HCT116 (cell line): ENCODE results near the gene ARSG. TPM values are rescaled to one million over a fixed set of nuclear protein-coding genes. Genes with fewer than 3 reads are reported as not detected.
"Not testable (repeated sequence)": the region's sequence is repeated elsewhere in the genome, so short reads cannot be mapped to it uniquely, and the experiment has no call there.

Source experiments
- ATAC-seq: fragments of 200-7000 bp; cut with Tn5 transposase; 2 replicates; pipeline ENCODE4 v1.9.1; 2020; ENCODE audit warnings: mild to moderate bottlenecking, moderate library complexity
- BruUV-seq: library from RNA; stranded (reverse); fragments of 400-500 nt; replicated peaks from 2 replicates; lab custom pipeline; 2021; lab: Mats Ljungman, UMichigan
- CTCF ChIA-PET: fragments of 300-600 bp; sonication (Branson Sonifier 250); formaldehyde crosslinking; loops from one replicate; lab custom pipeline; 2021; ENCODE audit warnings: antibody characterized with exemption; lab: Charles Lee
- POLR2A ChIA-PET: fragments of 300-600, 350-600 bp; sonication (Branson Sonifier 250); formaldehyde crosslinking; loops from one replicate; lab custom pipeline; 2021; ENCODE audit warnings: antibody characterized with exemption; lab: Charles Lee
- RAD21 ChIA-PET, 2 experiments: fragments of 300-600 bp; sonication (Branson Sonifier 250); formaldehyde crosslinking; loops; one replicate each; lab custom pipeline; 2023; ENCODE audit warnings: low total read pairs in 2 of 2; ENCODE audit not compliant: uncharacterized antibody in 2 of 2, unreplicated experiment in 2 of 2, low non-redundant PET in 1 of 2; lab: Charles Lee
- DNase-seq: peaks from one replicate; pipeline ENCODE4 v3.0.0-alpha.2; 2010; ENCODE audit warnings: low read depth, low spot score
- H2AFZ ChIP-seq: fragments of 200-600 bp; shearing (Covaris generic), sonication (generic); 2 replicates; pipeline ENCODE4 v1.6.1; 2017; ENCODE audit warnings: low read depth, mixed run types, mixed read lengths, antibody characterized with exemption, low read length; ENCODE audit not compliant: poor library complexity, severe bottlenecking
- H3K27ac ChIP-seq: 2 replicates; pipeline ENCODE4 v1.5.1; 2012; ENCODE audit warnings: low read depth, low read length
- H3K27me3 ChIP-seq: fragments of 200-600 bp; sonication (generic); 2 replicates; pipeline ENCODE4 v1.6.1; 2016; ENCODE audit warnings: mixed run types, low read length, mixed read lengths; ENCODE audit not compliant: insufficient read depth
- H3K36me3 ChIP-seq, 2 experiments: fragments of 200-500 bp in 1 of 2; fragments of 200-600 bp in 1 of 2; sonication (Bioruptor generic) in 1 of 2; sonication (generic) in 1 of 2; 2 replicates each; pipeline versions ENCODE4 v1.5.1 to v1.6.1; 2014 to 2016; ENCODE audit warnings: low read length in 2 of 2, inconsistent platforms in 1 of 2, mixed read lengths in 1 of 2, mixed run types in 1 of 2; ENCODE audit not compliant: insufficient read depth in 2 of 2, control insufficient read depth in 1 of 2
- H3K4me1 ChIP-seq, 2 experiments: fragments of 200-600 bp in 1 of 2; sonication (generic) in 1 of 2; 2 replicates each; pipeline versions ENCODE4 v1.5.1 to v1.6.1; 2012 to 2017; ENCODE audit warnings: low read length in 2 of 2, inconsistent platforms in 1 of 2, mild to moderate bottlenecking in 1 of 2, mixed read lengths in 1 of 2, mixed run types in 1 of 2, moderate library complexity in 1 of 2; ENCODE audit not compliant: insufficient read depth in 2 of 2, control insufficient read depth in 1 of 2
- H3K4me2 ChIP-seq: fragments of 200-600 bp; sonication (generic); 2 replicates; pipeline ENCODE4 v1.6.1; 2017; ENCODE audit warnings: mixed run types, low read length, mixed read lengths
- H3K4me3 ChIP-seq, 2 experiments: fragments of 200-600 bp in 1 of 2; sonication (generic) in 1 of 2; replicated peaks in 1 of 2; 2 replicates each; pipeline ENCODE4 v1.5.1; 2011 to 2016; ENCODE audit warnings: low read length in 2 of 2, control low read depth in 1 of 2, low read depth in 1 of 2, mild to moderate bottlenecking in 1 of 2, mixed read lengths in 1 of 2, mixed run types in 1 of 2
- H3K79me2 ChIP-seq: fragments of 200-600 bp; sonication (generic); 2 replicates; pipeline ENCODE4 v1.6.1; 2017; ENCODE audit warnings: mild to moderate bottlenecking, mixed run types, low read length, moderate library complexity, mixed read lengths; ENCODE audit not compliant: insufficient read depth
- H3K9ac ChIP-seq: fragments of 200-600 bp; sonication (generic); 2 replicates; pipeline ENCODE4 v1.6.1; 2016; ENCODE audit warnings: low read length, mixed read lengths
- H3K9me2 ChIP-seq: fragments of 200-600 bp; sonication (generic), shearing (Covaris generic); 2 replicates; pipeline ENCODE4 v1.6.1; 2017; ENCODE audit warnings: mixed run types, mild to moderate bottlenecking, moderate library complexity; ENCODE audit not compliant: insufficient read depth
- H3K9me3 ChIP-seq, 2 experiments: fragments of 200-500 bp in 1 of 2; fragments of 200-600 bp in 1 of 2; sonication (Bioruptor generic) in 1 of 2; sonication (generic) in 1 of 2; 2 replicates each; pipeline ENCODE4 v1.6.1; 2014 to 2017; ENCODE audit warnings: low read length in 2 of 2, mixed read lengths in 2 of 2, inconsistent platforms in 1 of 2, low read depth in 1 of 2, mild to moderate bottlenecking in 1 of 2, mixed run types in 1 of 2, moderate library complexity in 1 of 2; ENCODE audit not compliant: control insufficient read depth in 1 of 2, insufficient read depth in 1 of 2
- H4K20me1 ChIP-seq: fragments of 200-600 bp; sonication (generic), shearing (Covaris generic); 2 replicates; pipeline ENCODE4 v1.6.1; 2017; ENCODE audit warnings: mixed run types, mild to moderate bottlenecking, moderate library complexity; ENCODE audit not compliant: insufficient read depth
- CBX3 ChIP-seq: IDR thresholded peaks from 2 replicates; pipeline ENCODE4 v1.6.1; 2012; ENCODE audit warnings: low read depth
- CTCF ChIP-seq, 3 experiments: fragments of 200-600 bp in 1 of 3; sonication (generic) in 1 of 3; IDR thresholded peaks in 2 of 3; conservative IDR thresholded peaks in 1 of 3; 2 replicates each; pipeline ENCODE4 v1.5.1; 2012 to 2017; ENCODE audit warnings: low read depth in 2 of 3, low read length in 2 of 3, antibody characterized with exemption in 1 of 3, borderline replicate concordance in 1 of 3, control low read depth in 1 of 3, mild to moderate bottlenecking in 1 of 3, mixed read lengths in 1 of 3, mixed run types in 1 of 3, moderate library complexity in 1 of 3; ENCODE audit not compliant: insufficient read depth in 1 of 3
- EGR1 ChIP-seq: IDR thresholded peaks from 2 replicates; pipeline ENCODE4 v1.6.1; 2012; ENCODE audit warnings: low read depth
- EZH2 ChIP-seq: fragments of 200-600 bp; sonication (generic); IDR thresholded peaks from 2 replicates; pipeline ENCODE4 v1.6.1; 2017; ENCODE audit warnings: antibody characterized with exemption, mixed run types
- EZH2phosphoT487 ChIP-seq: fragments of 200-600 bp; IDR thresholded peaks from 2 replicates; pipeline ENCODE4 v1.6.1; 2018; ENCODE audit warnings: antibody characterized with exemption, borderline replicate concordance
- FOSL1 ChIP-seq: IDR thresholded peaks from 2 replicates; pipeline ENCODE4 v1.6.1; 2012; ENCODE audit warnings: low read depth
- JUND ChIP-seq: IDR thresholded peaks from 2 replicates; pipeline ENCODE4 v1.6.1; 2012
- POLR2A ChIP-seq: IDR thresholded peaks from 2 replicates; pipeline ENCODE4 v1.7.0; 2011; ENCODE audit warnings: borderline replicate concordance; ENCODE audit not compliant: insufficient read depth, insufficient read length; ENCODE audit errors: extremely low read depth
- POLR2AphosphoS5 ChIP-seq: IDR thresholded peaks from 2 replicates; pipeline ENCODE4 v1.6.1; 2011; ENCODE audit warnings: mild to moderate bottlenecking, low read depth, low read length, moderate library complexity
- SIN3A ChIP-seq: IDR thresholded peaks from 2 replicates; pipeline ENCODE4 v1.6.1; 2012; ENCODE audit warnings: low read depth
- SP1 ChIP-seq: IDR thresholded peaks from 2 replicates; pipeline ENCODE4 v1.6.1; 2012; ENCODE audit warnings: low read depth
- SRF ChIP-seq: IDR thresholded peaks from 2 replicates; pipeline ENCODE4 v1.6.1; 2012; ENCODE audit warnings: low read depth
- YY1 ChIP-seq: IDR thresholded peaks from 2 replicates; pipeline ENCODE4 v1.6.1; 2011; ENCODE audit warnings: low read length, low read depth, moderate library complexity, mild to moderate bottlenecking; ENCODE audit not compliant: insufficient replicate concordance; ENCODE audit errors: extremely low read depth
- ZFX ChIP-seq: fragments of 450-650 bp; IDR thresholded peaks from 2 replicates; pipeline ENCODE4 v1.6.1; 2017
- ZNF274 ChIP-seq: fragments of 200-500 bp; sonication (Bioruptor generic); IDR thresholded peaks from 2 replicates; pipeline ENCODE4 v1.6.1; 2014; ENCODE audit warnings: mild to moderate bottlenecking, low read depth, low read length, inconsistent platforms
- intact Hi-C: fragments of 100-400 bp; cut with micrococcal nuclease; formaldehyde crosslinking; loops from 2 replicates; pipeline ENCODE4 v1.10.0; 2022
- total RNA-seq: library from RNA; stranded (reverse); gene quantifications from one replicate; pipeline ENCODE4 v1.2.1, GENCODE V29; 2021; ENCODE audit not compliant: unreplicated experiment
- TF ChIP-seq, protein P1 (sequence below): IDR thresholded peaks from 2 replicates; pipeline ENCODE4 v1.6.1; 2011; ENCODE audit warnings: mild to moderate bottlenecking, low read length, moderate library complexity; ENCODE audit not compliant: insufficient replicate concordance; ENCODE audit errors: extremely low read depth
- TF ChIP-seq, protein P2 (sequence below): IDR thresholded peaks from 2 replicates; pipeline ENCODE4 v1.6.1; 2012

ARSG gene
- total RNA-seq, 1 experiment from 2014 or later = 17.1 TPM

DNA sequence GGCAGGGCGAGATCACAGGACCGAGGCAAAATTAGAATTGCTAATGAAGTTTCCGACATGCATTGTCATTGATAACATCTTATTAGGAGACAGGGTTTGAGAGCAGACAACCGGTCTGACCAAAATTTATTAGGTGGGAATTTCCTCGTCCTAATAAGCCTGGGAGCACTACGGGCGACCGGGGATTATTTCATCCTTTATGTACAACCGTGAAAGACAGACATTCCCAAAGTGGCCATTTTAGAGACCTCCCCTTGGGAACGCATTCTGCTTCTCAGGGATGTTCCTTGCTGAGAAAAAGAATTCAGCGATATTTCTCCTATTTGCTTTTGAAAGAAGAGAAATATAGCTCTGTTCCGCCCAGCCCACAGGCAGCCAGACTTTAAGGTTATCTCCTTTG is 40.6 kb downstream of the ARSG start:
- H3K9me3 ChIP-seq, H3K9ac ChIP-seq, H3K4me3 ChIP-seq, H3K79me2 ChIP-seq, BruUV-seq, H3K36me3 ChIP-seq, H3K27ac ChIP-seq, RAD21 ChIA-PET, intact Hi-C loops, POLR2A ChIA-PET, H3K9me2 ChIP-seq, CTCF ChIA-PET, ATAC-seq, H3K4me2 ChIP-seq, DNase-seq, H2AFZ ChIP-seq, H4K20me1 ChIP-seq, H3K27me3 ChIP-seq: not testable (repeated sequence)
- H3K4me1 ChIP-seq = peaks cover 10 to 18% of the 10 kb centered on the region in 2 experiments
- peak; percentile 75; the same call in 1 of the 2 replicates for TF ChIP-seq CBX3

DNA sequence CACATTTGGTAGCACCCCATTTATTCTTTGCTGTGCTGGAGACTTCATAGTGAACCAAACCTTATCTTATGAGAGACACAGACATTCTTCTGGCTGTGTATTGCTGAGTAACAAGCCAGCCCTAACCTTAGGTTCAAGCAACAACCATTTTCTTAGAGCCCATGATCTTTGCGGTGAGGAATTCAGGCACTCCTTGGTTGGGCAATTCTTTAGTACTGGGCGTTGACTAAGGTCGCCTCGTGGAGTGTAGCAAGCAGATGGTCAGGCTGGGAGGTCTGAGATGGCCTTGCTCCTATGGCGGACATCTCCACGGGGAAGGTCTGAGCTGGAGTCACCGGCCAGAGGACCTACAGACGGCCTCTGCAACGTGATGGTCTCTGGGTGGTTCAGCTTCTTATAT is 43.1 kb downstream of the ARSG start:
- peaks cover 0 to 5% of the 10 kb centered on the region in 2 experiments; a peak in 2 of 4 replicates for H3K4me1 ChIP-seq
- H3K36me3 ChIP-seq = no peaks in the 10 kb centered on the region
- H2AFZ ChIP-seq = no peak overlapping the region
- H4K20me1 ChIP-seq = no peaks in the 10 kb centered on the region
- H3K4me2 ChIP-seq = no peak overlapping the region
- no peak for ATAC-seq
- no peaks in the 10 kb centered on the region for H3K9me2 ChIP-seq
- H3K9ac ChIP-seq = no peak overlapping the region
- no peak for TF ChIP-seq JUND
- TF ChIP-seq ZNF274 = no peak
- no peak for TF ChIP-seq EGR1
- no peak for TF ChIP-seq FOSL1
- no peak for TF ChIP-seq POLR2A
- TF ChIP-seq, protein P1, sequence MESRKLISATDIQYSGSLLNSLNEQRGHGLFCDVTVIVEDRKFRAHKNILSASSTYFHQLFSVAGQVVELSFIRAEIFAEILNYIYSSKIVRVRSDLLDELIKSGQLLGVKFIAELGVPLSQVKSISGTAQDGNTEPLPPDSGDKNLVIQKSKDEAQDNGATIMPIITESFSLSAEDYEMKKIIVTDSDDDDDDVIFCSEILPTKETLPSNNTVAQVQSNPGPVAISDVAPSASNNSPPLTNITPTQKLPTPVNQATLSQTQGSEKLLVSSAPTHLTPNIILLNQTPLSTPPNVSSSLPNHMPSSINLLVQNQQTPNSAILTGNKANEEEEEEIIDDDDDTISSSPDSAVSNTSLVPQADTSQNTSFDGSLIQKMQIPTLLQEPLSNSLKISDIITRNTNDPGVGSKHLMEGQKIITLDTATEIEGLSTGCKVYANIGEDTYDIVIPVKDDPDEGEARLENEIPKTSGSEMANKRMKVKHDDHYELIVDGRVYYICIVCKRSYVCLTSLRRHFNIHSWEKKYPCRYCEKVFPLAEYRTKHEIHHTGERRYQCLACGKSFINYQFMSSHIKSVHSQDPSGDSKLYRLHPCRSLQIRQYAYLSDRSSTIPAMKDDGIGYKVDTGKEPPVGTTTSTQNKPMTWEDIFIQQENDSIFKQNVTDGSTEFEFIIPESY = no peak
- no peak for TF ChIP-seq CTCF (IDR thresholded peaks at IDR 0.05 in 2 of 3, conservative IDR thresholded peaks at IDR 0.05 in 1 of 3; ENCODE audit: borderline replicate concordance in 1 of 3, insufficient read depth in 1 of 3, low read depth in 2 of 3, low read length in 2 of 3)
- TF ChIP-seq YY1 = no peak
- TF ChIP-seq SP1 = no peak
- TF ChIP-seq POLR2AphosphoS5 = no peak
- TF ChIP-seq SIN3A = no peak
- TF ChIP-seq, protein P2, sequence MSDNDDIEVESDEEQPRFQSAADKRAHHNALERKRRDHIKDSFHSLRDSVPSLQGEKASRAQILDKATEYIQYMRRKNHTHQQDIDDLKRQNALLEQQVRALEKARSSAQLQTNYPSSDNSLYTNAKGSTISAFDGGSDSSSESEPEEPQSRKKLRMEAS = no peak
- no peak for TF ChIP-seq ZFX
- TF ChIP-seq SRF = no peak
- TF ChIP-seq EZH2phosphoT487 = no peak
- no peak for TF ChIP-seq EZH2
- no peak for TF ChIP-seq CBX3
- TF ChIP-seq, all 23 proteins: peak for 0
- Histone ChIP-seq H3K27me3 (no peaks in the 10 kb centered on the region), H3K4me3 (no peak overlapping the region), H3K9me3 (no peaks in the 10 kb centered on the region), H3K27ac (no peak overlapping the region), H3K79me2 (no peaks in the 10 kb centered on the region)
- ChIA-PET POLR2A (interaction anchor here (1.1 kb wide), 1 partner anchor 30 kb away, joined by 3 read pairs; no protein-coding TSS in a partner anchor), CTCF (no interaction called here), RAD21 (no interaction called here)
- no peak for DNase-seq
- BruUV-seq = no TSS peak
- intact Hi-C loops = no loop called here
